ENCODE measurements around the gene NRXN3. TPM values are rescaled to one million over a fixed set of nuclear protein-coding genes. Genes with fewer than 3 reads are reported as not detected.

NRXN3 gene
- total and polyA plus RNA-seq, 4 donors = 0.07 to 1.2 (median 0.23) TPM

DNA sequence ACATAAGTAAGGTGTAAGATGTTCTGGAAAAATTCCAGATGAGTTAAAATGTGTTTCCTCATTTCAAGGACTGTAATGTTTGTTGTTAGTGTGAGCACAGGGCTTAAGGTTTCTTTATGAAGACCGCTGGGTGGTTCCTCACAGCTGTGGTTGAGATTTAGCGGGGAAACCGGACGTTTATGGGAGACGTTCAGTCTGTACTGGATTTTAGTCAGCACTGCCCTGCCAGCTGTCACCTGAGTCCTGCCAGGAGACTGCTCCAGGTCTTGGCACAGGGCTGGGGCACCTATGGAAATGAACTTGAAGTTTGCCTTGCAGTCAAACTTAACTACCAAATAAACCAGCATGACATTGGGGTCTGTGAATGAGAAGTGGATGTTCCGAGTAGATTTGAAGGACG, 1485.9 kb downstream of the NRXN3 start:
- WGBS = 83% methylated on average over 7 of the region's 7 CpGs
- Histone ChIP-seq H3K4me1 (ENCODE audit: control insufficient read depth in 4 of 4, insufficient read depth in 4 of 4, low read length in 3 of 4) (no peaks in the 10 kb centered on the region), H3K36me3 (ENCODE audit: control insufficient read depth in 4 of 4, insufficient read depth in 3 of 4, low read depth in 1 of 4, low read length in 3 of 4) (no peaks in the 10 kb centered on the region), H3K9ac (ENCODE audit: low read depth in 1 of 2, low read length in 2 of 2) (no peak overlapping the region), H3K27me3 (ENCODE audit: control insufficient read depth in 4 of 4, insufficient read depth in 4 of 4, low read length in 3 of 4) (no peaks in the 10 kb centered on the region), H3K9me3 (ENCODE audit: control insufficient read depth in 4 of 4, low read length in 3 of 4) (peaks cover 0 to 3% (median 0%) of the 10 kb centered on the region in 4 donors), H3K4me3 (ENCODE audit: low read depth in 1 of 3, low read length in 3 of 3) (no peak overlapping the region), H3K27ac (ENCODE audit: low read depth in 1 of 2, low read length in 2 of 2) (no peak overlapping the region)
- DNase-seq (ENCODE audit: low spot score) = no peak
- TF ChIP-seq, protein P1, sequence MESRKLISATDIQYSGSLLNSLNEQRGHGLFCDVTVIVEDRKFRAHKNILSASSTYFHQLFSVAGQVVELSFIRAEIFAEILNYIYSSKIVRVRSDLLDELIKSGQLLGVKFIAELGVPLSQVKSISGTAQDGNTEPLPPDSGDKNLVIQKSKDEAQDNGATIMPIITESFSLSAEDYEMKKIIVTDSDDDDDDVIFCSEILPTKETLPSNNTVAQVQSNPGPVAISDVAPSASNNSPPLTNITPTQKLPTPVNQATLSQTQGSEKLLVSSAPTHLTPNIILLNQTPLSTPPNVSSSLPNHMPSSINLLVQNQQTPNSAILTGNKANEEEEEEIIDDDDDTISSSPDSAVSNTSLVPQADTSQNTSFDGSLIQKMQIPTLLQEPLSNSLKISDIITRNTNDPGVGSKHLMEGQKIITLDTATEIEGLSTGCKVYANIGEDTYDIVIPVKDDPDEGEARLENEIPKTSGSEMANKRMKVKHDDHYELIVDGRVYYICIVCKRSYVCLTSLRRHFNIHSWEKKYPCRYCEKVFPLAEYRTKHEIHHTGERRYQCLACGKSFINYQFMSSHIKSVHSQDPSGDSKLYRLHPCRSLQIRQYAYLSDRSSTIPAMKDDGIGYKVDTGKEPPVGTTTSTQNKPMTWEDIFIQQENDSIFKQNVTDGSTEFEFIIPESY (IDR thresholded peaks at IDR 0.05) = no peak
- TF ChIP-seq SP1 (IDR thresholded peaks at IDR 0.05) (no peak), YY1 (IDR thresholded peaks at IDR 0.05) (no peak), FOXA2 (IDR thresholded peaks at IDR 0.05) (no peak), EGR1 (IDR thresholded peaks at IDR 0.05; ENCODE audit: low read depth in 2 of 2) (no peak), FOXA1 (IDR thresholded peaks at IDR 0.05) (no peak), RXRA (IDR thresholded peaks at IDR 0.05) (no peak), RAD21 (IDR thresholded peaks at IDR 0.05) (no peak), HNF4G (IDR thresholded peaks at IDR 0.05) (no peak), JUND (IDR thresholded peaks at IDR 0.05) (no peak), NR2F2 (IDR thresholded peaks at IDR 0.05) (no peak), GABPA (IDR thresholded peaks at IDR 0.05 in 1 of 2, conservative IDR thresholded peaks at IDR 0.05 in 1 of 2) (no peak), TAF1 (conservative IDR thresholded peaks at IDR 0.05) (no peak)
- TF ChIP-seq, protein P2, sequence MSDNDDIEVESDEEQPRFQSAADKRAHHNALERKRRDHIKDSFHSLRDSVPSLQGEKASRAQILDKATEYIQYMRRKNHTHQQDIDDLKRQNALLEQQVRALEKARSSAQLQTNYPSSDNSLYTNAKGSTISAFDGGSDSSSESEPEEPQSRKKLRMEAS (IDR thresholded peaks at IDR 0.05) = no peak
- TF ChIP-seq, protein P3, sequence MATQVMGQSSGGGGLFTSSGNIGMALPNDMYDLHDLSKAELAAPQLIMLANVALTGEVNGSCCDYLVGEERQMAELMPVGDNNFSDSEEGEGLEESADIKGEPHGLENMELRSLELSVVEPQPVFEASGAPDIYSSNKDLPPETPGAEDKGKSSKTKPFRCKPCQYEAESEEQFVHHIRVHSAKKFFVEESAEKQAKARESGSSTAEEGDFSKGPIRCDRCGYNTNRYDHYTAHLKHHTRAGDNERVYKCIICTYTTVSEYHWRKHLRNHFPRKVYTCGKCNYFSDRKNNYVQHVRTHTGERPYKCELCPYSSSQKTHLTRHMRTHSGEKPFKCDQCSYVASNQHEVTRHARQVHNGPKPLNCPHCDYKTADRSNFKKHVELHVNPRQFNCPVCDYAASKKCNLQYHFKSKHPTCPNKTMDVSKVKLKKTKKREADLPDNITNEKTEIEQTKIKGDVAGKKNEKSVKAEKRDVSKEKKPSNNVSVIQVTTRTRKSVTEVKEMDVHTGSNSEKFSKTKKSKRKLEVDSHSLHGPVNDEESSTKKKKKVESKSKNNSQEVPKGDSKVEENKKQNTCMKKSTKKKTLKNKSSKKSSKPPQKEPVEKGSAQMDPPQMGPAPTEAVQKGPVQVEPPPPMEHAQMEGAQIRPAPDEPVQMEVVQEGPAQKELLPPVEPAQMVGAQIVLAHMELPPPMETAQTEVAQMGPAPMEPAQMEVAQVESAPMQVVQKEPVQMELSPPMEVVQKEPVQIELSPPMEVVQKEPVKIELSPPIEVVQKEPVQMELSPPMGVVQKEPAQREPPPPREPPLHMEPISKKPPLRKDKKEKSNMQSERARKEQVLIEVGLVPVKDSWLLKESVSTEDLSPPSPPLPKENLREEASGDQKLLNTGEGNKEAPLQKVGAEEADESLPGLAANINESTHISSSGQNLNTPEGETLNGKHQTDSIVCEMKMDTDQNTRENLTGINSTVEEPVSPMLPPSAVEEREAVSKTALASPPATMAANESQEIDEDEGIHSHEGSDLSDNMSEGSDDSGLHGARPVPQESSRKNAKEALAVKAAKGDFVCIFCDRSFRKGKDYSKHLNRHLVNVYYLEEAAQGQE (IDR thresholded peaks at IDR 0.05) = no peak
- TF ChIP-seq, protein P4, sequence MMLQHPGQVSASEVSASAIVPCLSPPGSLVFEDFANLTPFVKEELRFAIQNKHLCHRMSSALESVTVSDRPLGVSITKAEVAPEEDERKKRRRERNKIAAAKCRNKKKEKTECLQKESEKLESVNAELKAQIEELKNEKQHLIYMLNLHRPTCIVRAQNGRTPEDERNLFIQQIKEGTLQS (IDR thresholded peaks at IDR 0.05) = no peak
- TF ChIP-seq, protein P5, sequence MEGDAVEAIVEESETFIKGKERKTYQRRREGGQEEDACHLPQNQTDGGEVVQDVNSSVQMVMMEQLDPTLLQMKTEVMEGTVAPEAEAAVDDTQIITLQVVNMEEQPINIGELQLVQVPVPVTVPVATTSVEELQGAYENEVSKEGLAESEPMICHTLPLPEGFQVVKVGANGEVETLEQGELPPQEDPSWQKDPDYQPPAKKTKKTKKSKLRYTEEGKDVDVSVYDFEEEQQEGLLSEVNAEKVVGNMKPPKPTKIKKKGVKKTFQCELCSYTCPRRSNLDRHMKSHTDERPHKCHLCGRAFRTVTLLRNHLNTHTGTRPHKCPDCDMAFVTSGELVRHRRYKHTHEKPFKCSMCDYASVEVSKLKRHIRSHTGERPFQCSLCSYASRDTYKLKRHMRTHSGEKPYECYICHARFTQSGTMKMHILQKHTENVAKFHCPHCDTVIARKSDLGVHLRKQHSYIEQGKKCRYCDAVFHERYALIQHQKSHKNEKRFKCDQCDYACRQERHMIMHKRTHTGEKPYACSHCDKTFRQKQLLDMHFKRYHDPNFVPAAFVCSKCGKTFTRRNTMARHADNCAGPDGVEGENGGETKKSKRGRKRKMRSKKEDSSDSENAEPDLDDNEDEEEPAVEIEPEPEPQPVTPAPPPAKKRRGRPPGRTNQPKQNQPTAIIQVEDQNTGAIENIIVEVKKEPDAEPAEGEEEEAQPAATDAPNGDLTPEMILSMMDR (IDR thresholded peaks at IDR 0.05; ENCODE audit: low read depth, low read length, missing input control) = no peak

DNA sequence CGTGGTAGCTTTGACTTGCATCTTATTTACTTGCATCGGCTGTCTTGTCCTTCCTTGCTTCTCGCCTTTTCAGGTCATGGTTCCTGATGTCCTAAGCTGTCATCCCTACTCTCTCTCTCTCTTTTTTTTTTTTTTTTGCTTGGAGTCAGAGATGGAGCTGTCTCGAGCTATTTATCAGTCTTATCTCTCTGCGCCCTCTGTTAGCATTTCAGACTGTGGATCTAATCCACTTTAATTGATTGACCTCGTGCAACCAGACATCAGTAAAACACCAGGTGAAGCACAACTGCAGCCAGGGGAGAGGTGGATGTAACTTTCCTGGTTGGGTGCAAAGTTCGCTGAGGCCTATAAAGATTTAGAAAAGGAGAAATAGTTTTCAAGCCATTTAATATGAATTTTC, 1486.3 kb downstream of the NRXN3 start:
- no peak overlapping the region for H3K4me3 ChIP-seq (ENCODE audit: low read depth in 1 of 3, low read length in 3 of 3)
- no peaks in the 10 kb centered on the region for H3K27me3 ChIP-seq (ENCODE audit: control insufficient read depth in 4 of 4, insufficient read depth in 4 of 4, low read length in 3 of 4)
- no peak overlapping the region for H3K27ac ChIP-seq (ENCODE audit: low read depth in 1 of 2, low read length in 2 of 2)
- peaks cover 0 to 3% (median 0%) of the 10 kb centered on the region in 4 donors for H3K9me3 ChIP-seq (ENCODE audit: control insufficient read depth in 4 of 4, low read length in 3 of 4)
- H3K4me1 ChIP-seq (ENCODE audit: control insufficient read depth in 4 of 4, insufficient read depth in 4 of 4, low read length in 3 of 4) = no peaks in the 10 kb centered on the region
- H3K36me3 ChIP-seq (ENCODE audit: control insufficient read depth in 4 of 4, insufficient read depth in 3 of 4, low read depth in 1 of 4, low read length in 3 of 4) = no peaks in the 10 kb centered on the region
- no peak overlapping the region for H3K9ac ChIP-seq (ENCODE audit: low read depth in 1 of 2, low read length in 2 of 2)
- WGBS = 57% methylated on average over 7 of the region's 7 CpGs
- DNase-seq (ENCODE audit: low spot score) = no peak
- TF ChIP-seq FOXA1 (IDR thresholded peaks at IDR 0.05) = no peak
- no peak for TF ChIP-seq HNF4A (conservative IDR thresholded peaks at IDR 0.05)
- TF ChIP-seq, protein P3 (IDR thresholded peaks at IDR 0.05) = no peak
- TF ChIP-seq, protein P4 (IDR thresholded peaks at IDR 0.05) = no peak
- TF ChIP-seq YY1 (IDR thresholded peaks at IDR 0.05) = no peak
- TF ChIP-seq JUND (IDR thresholded peaks at IDR 0.05) = no peak
- TF ChIP-seq, protein P1 (IDR thresholded peaks at IDR 0.05) = no peak
- no peak for TF ChIP-seq RAD21 (IDR thresholded peaks at IDR 0.05)
- TF ChIP-seq SP1 (IDR thresholded peaks at IDR 0.05) = no peak
- TF ChIP-seq FOXA2 (IDR thresholded peaks at IDR 0.05) = no peak
- no peak for TF ChIP-seq TAF1 (conservative IDR thresholded peaks at IDR 0.05)
- no peak for TF ChIP-seq EGR1 (IDR thresholded peaks at IDR 0.05; ENCODE audit: low read depth in 2 of 2)
